Spinal cord (tissue), 10 donors: ENCODE data around the gene TLCD3A. TPM values are rescaled to one million over a fixed set of nuclear protein-coding genes. Genes with fewer than 3 reads are reported as not detected.

Source experiments
- DNase-seq, 6 donors: peaks; one replicate each; pipeline versions ENCODE4 v3.0.0 to v3.0.0-alpha.2; 2013 to 2015; ENCODE audit warnings: low spot score in 6 of 6, low read depth in 4 of 6
- H3K27ac ChIP-seq: one replicate; pipeline ENCODE4 v1.5.1; 2013; ENCODE audit warnings: low read depth, low read length, control low read depth
- H3K27me3 ChIP-seq: one replicate; pipeline ENCODE4 v1.6.1; 2013; ENCODE audit warnings: low read length; ENCODE audit not compliant: control insufficient read depth, insufficient read depth
- H3K36me3 ChIP-seq: one replicate; pipeline ENCODE4 v1.6.1; 2013; ENCODE audit warnings: low read length; ENCODE audit not compliant: control insufficient read depth, insufficient read depth
- H3K4me1 ChIP-seq: one replicate; pipeline ENCODE4 v1.6.1; 2013; ENCODE audit warnings: low read length; ENCODE audit not compliant: control insufficient read depth, insufficient read depth
- H3K4me3 ChIP-seq: one replicate; pipeline ENCODE4 v1.5.1; 2013; ENCODE audit warnings: low read depth, low read length, control low read depth
- H3K9me3 ChIP-seq: one replicate; pipeline ENCODE4 v1.6.1; 2013; ENCODE audit warnings: low read length; ENCODE audit not compliant: control insufficient read depth, insufficient read depth
- WGBS: methylation state at CpG from one replicate; pipeline ENCODE4 v1.1.5; 2013; ENCODE audit warnings: missing lambda C conversion rate; ENCODE audit not compliant: insufficient coverage; 5-methylcytosine and 5-hydroxymethylcytosine counted together
- polyA plus RNA-seq, 2 donors: library from polyadenylated mRNA; unstranded; fragments of 120-200 nt; gene quantifications; one replicate each; pipeline ENCODE4 v1.2.1, GENCODE V29; 2013; ENCODE audit not compliant: insufficient read length in 2 of 2
- total RNA-seq, 2 donors: library from RNA; depleted of rRNA in 1 of 2; stranded (reverse); fragments of 120-200 nt in 1 of 2; fragments of >200 nt in 1 of 2; gene quantifications; one replicate each; pipeline versions ENCODE4 v1.2.3 to v1.2.4, GENCODE V29; 2013 to 2014
- donor health status: healthy.

Gene TLCD3A
- total and polyA plus RNA-seq, 4 donors, result 11.3 to 27.6 (median 21.2) TPM

GRCh38 chr17:705011-705410 lies 27.4 kb upstream of the TLCD3A start:
- H3K4me1 ChIP-seq, result no peaks in the 10 kb centered on the region
- H3K27ac ChIP-seq, result no peak overlapping the region
- H3K4me3 ChIP-seq, result no peak overlapping the region
- H3K27me3 ChIP-seq, result no peaks in the 10 kb centered on the region
- DNase-seq, result no peak
- H3K36me3 ChIP-seq, result peaks cover 40% of the 10 kb centered on the region
- H3K9me3 ChIP-seq, result no peaks in the 10 kb centered on the region
- WGBS, result no CpG with 5 or more reads among the region's 1 CpG

DNA sequence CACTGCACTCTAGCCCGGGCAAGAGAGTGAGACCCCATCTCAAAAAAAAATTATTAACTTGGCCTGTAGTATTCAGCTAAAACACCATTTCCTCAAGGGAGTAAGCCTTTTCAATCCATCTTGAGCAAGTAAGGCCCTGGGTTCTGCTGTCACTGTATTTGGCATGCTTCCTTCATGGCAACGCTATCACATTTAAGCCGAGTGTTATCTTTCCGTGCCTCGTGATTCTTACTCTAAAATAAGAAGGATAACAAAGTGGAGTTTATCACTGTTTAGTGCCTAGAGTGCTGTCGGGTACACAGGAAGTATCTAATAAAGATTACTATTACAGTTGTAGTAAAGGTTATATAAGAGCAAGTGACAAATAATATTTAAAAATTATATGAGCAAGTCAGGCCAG lies 26.5 kb upstream of the TLCD3A start:
- Histone ChIP-seq H3K27ac (no peak overlapping the region), H3K4me1 (no peaks in the 10 kb centered on the region), H3K27me3 (no peaks in the 10 kb centered on the region), H3K9me3 (no peaks in the 10 kb centered on the region), H3K36me3 (peaks cover 40% of the 10 kb centered on the region), H3K4me3 (no peak overlapping the region)
- no peak for DNase-seq
- 100% methylated on average over 1 of the region's 6 CpGs for WGBS

DNA sequence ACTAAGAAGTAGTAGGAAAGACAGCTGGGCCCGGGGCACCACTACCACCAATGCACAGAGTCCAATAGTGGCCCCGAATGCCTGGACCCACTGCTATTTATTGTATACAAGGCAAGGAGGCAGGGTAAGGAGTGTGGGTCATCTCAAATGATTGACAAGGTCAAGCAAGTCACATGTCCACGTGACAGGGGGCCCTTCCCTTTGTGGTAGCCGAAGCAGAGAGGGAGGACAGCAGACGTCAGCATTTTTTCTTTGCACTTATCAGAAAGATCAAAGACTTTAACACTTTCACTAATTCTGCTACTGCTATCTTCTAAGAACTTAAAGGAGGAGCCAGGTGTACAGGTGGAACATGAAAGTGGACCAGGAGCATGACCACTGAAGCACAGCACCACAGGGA lies 24.3 kb upstream of the TLCD3A start:
- H3K4me1 ChIP-seq, result peaks cover 3% of the 10 kb centered on the region
- no peaks in the 10 kb centered on the region for H3K27me3 ChIP-seq
- 88% methylated on average over 4 of the region's 5 CpGs for WGBS
- DNase-seq, result no peak
- no peak overlapping the region for H3K27ac ChIP-seq
- H3K36me3 ChIP-seq, result peaks cover 33% of the 10 kb centered on the region
- no peaks in the 10 kb centered on the region for H3K9me3 ChIP-seq
- H3K4me3 ChIP-seq, result no peak overlapping the region

DNA sequence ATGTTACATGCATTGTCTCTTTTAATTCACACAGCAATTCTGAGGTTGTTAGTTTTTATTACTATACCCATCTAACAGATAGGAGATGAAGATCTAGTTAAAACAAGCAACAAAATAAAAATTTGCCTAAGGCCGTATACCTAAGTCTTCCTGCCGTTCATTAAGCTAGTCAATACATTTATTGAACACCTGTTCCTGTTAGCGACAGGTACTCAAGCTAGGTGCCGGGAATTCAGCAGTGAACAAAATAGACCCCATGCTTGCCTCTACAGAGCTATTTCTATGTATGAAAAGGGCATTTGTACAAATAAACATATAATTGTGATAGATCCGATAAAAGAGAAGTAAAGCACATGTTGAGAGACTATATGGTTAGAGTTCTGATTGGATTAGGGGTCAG lies 14.3 kb upstream of the TLCD3A start:
- WGBS, result no CpG with 5 or more reads among the region's 5 CpGs
- no peak for DNase-seq
- Histone ChIP-seq H3K4me1 (peaks cover 26% of the 10 kb centered on the region), H3K27me3 (no peaks in the 10 kb centered on the region), H3K4me3 (no peak overlapping the region), H3K36me3 (peaks cover 3% of the 10 kb centered on the region), H3K27ac (no peak overlapping the region), H3K9me3 (no peaks in the 10 kb centered on the region)

GRCh38 chr17:720706-721539 lies 11.5 kb upstream of the TLCD3A start:
- Histone ChIP-seq H3K27me3 (no peaks in the 10 kb centered on the region), H3K27ac (no peak overlapping the region), H3K9me3 (no peaks in the 10 kb centered on the region), H3K4me1 (peaks cover 7% of the 10 kb centered on the region), H3K36me3 (peaks cover 5% of the 10 kb centered on the region), H3K4me3 (no peak overlapping the region)
- 83% methylated on average over 7 of the region's 13 CpGs for WGBS
- DNase-seq, result no peak

- H3K4me1 ChIP-seq, result peaks cover 3% of the 10 kb centered on the region
- DNase-seq, result no peak
- no peaks in the 10 kb centered on the region for H3K9me3 ChIP-seq
- WGBS, result 46% methylated on average over 3 of the region's 5 CpGs
- H3K4me3 ChIP-seq, result no peak overlapping the region
- peaks cover 5% of the 10 kb centered on the region for H3K36me3 ChIP-seq
- no peak overlapping the region for H3K27ac ChIP-seq
- H3K27me3 ChIP-seq, result no peaks in the 10 kb centered on the region
Measured at GRCh38 chr17:721540-721937, 10.9 kb upstream of the TLCD3A start.

DNA sequence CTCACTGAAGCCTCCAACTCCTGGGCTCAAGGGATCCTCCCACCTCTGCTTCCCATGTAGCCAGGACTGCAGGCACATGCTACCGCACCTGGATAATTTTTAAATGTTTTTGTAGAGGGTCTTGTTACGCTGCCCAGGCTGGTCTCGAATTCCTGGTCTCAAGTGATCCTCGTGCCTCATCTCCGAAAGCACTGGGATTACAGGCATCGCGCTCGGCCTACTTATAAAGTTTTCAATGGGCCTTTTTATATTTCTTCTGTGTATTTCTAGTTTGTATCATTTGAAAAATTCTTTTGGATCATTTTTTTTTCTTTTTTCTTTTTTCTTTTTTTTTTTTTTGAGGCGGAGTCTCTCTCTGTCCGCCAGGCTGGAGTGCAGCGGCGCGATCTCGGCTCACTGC lies 7.3 kb upstream of the TLCD3A start:
- no peaks in the 10 kb centered on the region for H3K27me3 ChIP-seq
- no peak overlapping the region for H3K27ac ChIP-seq
- H3K9me3 ChIP-seq, result no peaks in the 10 kb centered on the region
- WGBS, result 95% methylated on average over 6 of the region's 14 CpGs
- DNase-seq, result no peak
- no peaks in the 10 kb centered on the region for H3K4me1 ChIP-seq
- no peak overlapping the region for H3K4me3 ChIP-seq
- peaks cover 2% of the 10 kb centered on the region for H3K36me3 ChIP-seq

- no peaks in the 10 kb centered on the region for H3K9me3 ChIP-seq
- WGBS, result 83% methylated on average over 8 of the region's 12 CpGs
- H3K36me3 ChIP-seq, result peaks cover 5% of the 10 kb centered on the region
- H3K27ac ChIP-seq, result no peak overlapping the region
- DNase-seq, result no peak
- H3K27me3 ChIP-seq, result no peaks in the 10 kb centered on the region
- no peak overlapping the region for H3K4me3 ChIP-seq
- no peaks in the 10 kb centered on the region for H3K4me1 ChIP-seq
Measured at GRCh38 chr17:725746-726145, 6.7 kb upstream of the TLCD3A start.

DNA sequence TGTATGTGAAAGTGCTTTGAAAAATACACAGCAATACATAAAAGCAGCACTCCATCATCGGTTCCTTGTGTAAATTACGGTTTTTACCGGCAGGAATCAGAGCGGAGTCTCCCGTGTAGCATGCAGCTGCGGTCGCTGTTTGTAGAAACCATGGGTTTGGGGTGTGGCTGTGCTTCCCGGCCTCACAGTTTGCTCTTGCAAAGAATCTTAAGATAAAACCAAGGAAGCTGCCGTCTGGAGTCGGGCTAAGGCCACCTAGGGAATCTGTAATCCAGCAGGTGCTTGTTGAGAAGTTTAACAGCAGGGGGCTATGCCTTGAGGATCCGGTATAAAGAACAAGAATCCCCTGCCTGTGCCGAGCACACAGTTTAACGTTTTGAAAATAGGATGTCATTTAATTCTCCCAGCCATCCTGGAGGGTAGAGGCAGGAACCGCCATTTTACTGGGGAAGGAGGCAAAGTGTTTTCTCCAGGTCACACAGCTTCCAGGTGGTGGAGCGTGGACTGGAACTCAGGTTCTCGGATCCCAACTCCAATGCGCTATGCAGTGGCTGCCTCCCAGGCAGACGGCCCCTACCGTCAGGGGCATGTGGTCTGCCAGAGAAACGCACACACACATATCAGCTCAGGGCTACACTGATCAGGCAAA lies 6.0 kb upstream of the TLCD3A start:
- Histone ChIP-seq H3K27ac (no peak overlapping the region), H3K36me3 (peaks cover 5% of the 10 kb centered on the region), H3K4me1 (peaks cover 1% of the 10 kb centered on the region), H3K4me3 (no peak overlapping the region), H3K27me3 (no peaks in the 10 kb centered on the region), H3K9me3 (no peaks in the 10 kb centered on the region)
- DNase-seq, result peak in 1 of 6 donors; percentile 8
- 48% methylated on average over 15 of the region's 20 CpGs for WGBS

GRCh38 chr17:728911-729310 lies 3.5 kb upstream of the TLCD3A start:
- no peaks in the 10 kb centered on the region for H3K9me3 ChIP-seq
- peaks cover 16% of the 10 kb centered on the region for H3K4me1 ChIP-seq
- no peaks in the 10 kb centered on the region for H3K27me3 ChIP-seq
- H3K36me3 ChIP-seq, result peaks cover 5% of the 10 kb centered on the region
- no peak overlapping the region for H3K4me3 ChIP-seq
- no peak overlapping the region for H3K27ac ChIP-seq
- 100% methylated on average over 2 of the region's 5 CpGs for WGBS
- no peak for DNase-seq
